Calu3 (cell line): ENCODE data around the gene NGEF. TPM values are rescaled to one million over a fixed set of nuclear protein-coding genes. Genes with fewer than 3 reads are reported as not detected.
A peak's percentile ranks its signal among the peaks of the same experiment; 100 is the strongest.

Source experiments
- Bru-seq: library from RNA; stranded (reverse); fragments of 400-500 nt; gene quantifications from one replicate; lab custom pipeline; 2021; lab: Mats Ljungman, UMichigan
- BruChase-seq, 2 experiments: library from RNA; stranded (reverse); fragments of 400-500 nt; gene quantifications; one replicate each; lab custom pipeline; 2021; lab: Mats Ljungman, UMichigan
- BruUV-seq: library from RNA; stranded (reverse); fragments of 400-500 nt; replicated peaks from 2 replicates; lab custom pipeline; 2021; lab: Mats Ljungman, UMichigan
- CTCF ChIA-PET: fragments of 300-600 bp; sonication (Branson Sonifier 250); formaldehyde crosslinking; loops from one replicate; lab custom pipeline; 2022; ENCODE audit warnings: antibody characterized with exemption; lab: Charles Lee
- DNase-seq: peaks from one replicate; pipeline ENCODE4 v3.0.0; 2022
- H3K27ac Mint-ChIP-seq: one replicate; pipeline ENCODE4 v1.8.0; 2022; ENCODE audit warnings: mixed read lengths; ENCODE audit not compliant: unreplicated experiment
- H3K27me3 Mint-ChIP-seq: one replicate; pipeline ENCODE4 v1.8.0; 2022; ENCODE audit warnings: mixed read lengths; ENCODE audit not compliant: unreplicated experiment
- H3K36me3 Mint-ChIP-seq: one replicate; pipeline ENCODE4 v1.8.0; 2022; ENCODE audit warnings: mild to moderate bottlenecking, moderate library complexity, mixed read lengths; ENCODE audit not compliant: insufficient read depth, unreplicated experiment
- H3K4me1 Mint-ChIP-seq: one replicate; pipeline ENCODE4 v1.8.0; 2022; ENCODE audit warnings: mild to moderate bottlenecking, low read depth, mixed read lengths; ENCODE audit not compliant: unreplicated experiment
- H3K4me3 Mint-ChIP-seq: one replicate; pipeline ENCODE4 v1.8.0; 2022; ENCODE audit warnings: mild to moderate bottlenecking, low read depth, moderate library complexity, mixed read lengths; ENCODE audit not compliant: unreplicated experiment
- H3K9me3 Mint-ChIP-seq: one replicate; pipeline ENCODE4 v1.8.0; 2022; ENCODE audit warnings: low read depth, mixed read lengths; ENCODE audit not compliant: unreplicated experiment
- intact Hi-C: fragments of 100-400 bp; cut with micrococcal nuclease; formaldehyde crosslinking; loops from one replicate; pipeline ENCODE4 v1.10.0; 2022; ENCODE audit not compliant: unreplicated experiment
- long read RNA-seq: library from polyadenylated mRNA; stranded (forward); transcript quantifications from one replicate; pipeline ENCODE4 v2.0.0, GENCODE V29; 2022
- total RNA-seq: library from RNA; stranded (reverse); gene quantifications from 2 replicates; pipeline ENCODE4 v1.2.3, GENCODE V29; 2022
- TF ChIP-seq, protein P1 (sequence below): fragments of 200-600 bp; IDR thresholded peaks from one replicate; pipeline ENCODE4 v1.8.0; 2022; ENCODE audit warnings: antibody characterized with exemption; ENCODE audit not compliant: unreplicated experiment

Gene NGEF, protein sequence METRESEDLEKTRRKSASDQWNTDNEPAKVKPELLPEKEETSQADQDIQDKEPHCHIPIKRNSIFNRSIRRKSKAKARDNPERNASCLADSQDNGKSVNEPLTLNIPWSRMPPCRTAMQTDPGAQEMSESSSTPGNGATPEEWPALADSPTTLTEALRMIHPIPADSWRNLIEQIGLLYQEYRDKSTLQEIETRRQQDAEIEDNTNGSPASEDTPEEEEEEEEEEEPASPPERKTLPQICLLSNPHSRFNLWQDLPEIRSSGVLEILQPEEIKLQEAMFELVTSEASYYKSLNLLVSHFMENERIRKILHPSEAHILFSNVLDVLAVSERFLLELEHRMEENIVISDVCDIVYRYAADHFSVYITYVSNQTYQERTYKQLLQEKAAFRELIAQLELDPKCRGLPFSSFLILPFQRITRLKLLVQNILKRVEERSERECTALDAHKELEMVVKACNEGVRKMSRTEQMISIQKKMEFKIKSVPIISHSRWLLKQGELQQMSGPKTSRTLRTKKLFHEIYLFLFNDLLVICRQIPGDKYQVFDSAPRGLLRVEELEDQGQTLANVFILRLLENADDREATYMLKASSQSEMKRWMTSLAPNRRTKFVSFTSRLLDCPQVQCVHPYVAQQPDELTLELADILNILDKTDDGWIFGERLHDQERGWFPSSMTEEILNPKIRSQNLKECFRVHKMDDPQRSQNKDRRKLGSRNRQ
- total RNA-seq (1.3 and 1.7 TPM in 2 replicates), Bru-seq, nascent RNA (percentile 22 among the genes with signal in this experiment), BruChase-seq, experiment 1, labeled RNA remaining after a 6-hour chase (percentile 19 among the genes with signal in this experiment), BruChase-seq, experiment 2, labeled RNA remaining after a 2-hour chase (percentile 17 among the genes with signal in this experiment)
- long read RNA-seq, partial matches to known transcripts, result 0 of 1 reads
- long read RNA-seq, other reads (novel, unspliced or antisense), result 0 of 1 reads

DNA sequence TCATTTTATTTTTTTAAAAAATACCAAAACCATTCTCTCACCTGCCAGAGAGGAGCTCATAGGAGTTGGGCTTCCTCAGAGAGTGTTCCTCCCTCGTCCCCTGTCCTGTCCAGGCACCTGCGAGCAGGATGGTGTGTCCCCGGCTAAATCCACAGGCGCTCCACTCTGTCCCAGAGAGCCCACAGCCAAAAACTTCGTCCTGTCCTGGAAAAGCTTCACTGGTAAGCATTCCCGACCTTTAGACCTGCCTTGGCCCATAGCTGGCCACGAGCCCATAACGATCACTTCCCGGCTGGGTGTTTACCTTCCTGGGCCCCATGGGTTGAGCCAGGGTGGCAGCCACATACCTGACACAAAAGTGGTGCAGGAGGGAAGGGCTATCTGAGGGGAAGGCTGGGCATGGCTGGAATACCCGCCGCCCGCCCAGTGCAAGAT lies at the start of gene NGEF:
Gene NGEF (minus strand): TSS at position 230 of the 435 bp plus-strand sequence. CDS start 38,366 bp downstream, outside the sequence.
- TF ChIP-seq, protein P1, sequence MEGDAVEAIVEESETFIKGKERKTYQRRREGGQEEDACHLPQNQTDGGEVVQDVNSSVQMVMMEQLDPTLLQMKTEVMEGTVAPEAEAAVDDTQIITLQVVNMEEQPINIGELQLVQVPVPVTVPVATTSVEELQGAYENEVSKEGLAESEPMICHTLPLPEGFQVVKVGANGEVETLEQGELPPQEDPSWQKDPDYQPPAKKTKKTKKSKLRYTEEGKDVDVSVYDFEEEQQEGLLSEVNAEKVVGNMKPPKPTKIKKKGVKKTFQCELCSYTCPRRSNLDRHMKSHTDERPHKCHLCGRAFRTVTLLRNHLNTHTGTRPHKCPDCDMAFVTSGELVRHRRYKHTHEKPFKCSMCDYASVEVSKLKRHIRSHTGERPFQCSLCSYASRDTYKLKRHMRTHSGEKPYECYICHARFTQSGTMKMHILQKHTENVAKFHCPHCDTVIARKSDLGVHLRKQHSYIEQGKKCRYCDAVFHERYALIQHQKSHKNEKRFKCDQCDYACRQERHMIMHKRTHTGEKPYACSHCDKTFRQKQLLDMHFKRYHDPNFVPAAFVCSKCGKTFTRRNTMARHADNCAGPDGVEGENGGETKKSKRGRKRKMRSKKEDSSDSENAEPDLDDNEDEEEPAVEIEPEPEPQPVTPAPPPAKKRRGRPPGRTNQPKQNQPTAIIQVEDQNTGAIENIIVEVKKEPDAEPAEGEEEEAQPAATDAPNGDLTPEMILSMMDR, result no peak
- CTCF ChIA-PET, result interaction anchor here (0.6 to 1.5 kb wide), 3 partner anchors 9 to 86 kb away, joined by 3 to 5 read pairs (median 4); no protein-coding TSS in a partner anchor
- Mint-ChIP-seq H3K36me3 (no peaks in the 10 kb centered on the region), H3K4me1 (peaks cover 24% of the 10 kb centered on the region), H3K9me3 (peaks cover 4% of the 10 kb centered on the region), H3K4me3 (peak within 1 kb of the TSS; percentile 47), H3K27me3 (no peaks in the 10 kb centered on the region), H3K27ac (peak within 1 kb of the TSS; percentile 46)
- peak; percentile 84 for DNase-seq
- no TSS peak for BruUV-seq
- intact Hi-C loops, result no loop called here

DNA sequence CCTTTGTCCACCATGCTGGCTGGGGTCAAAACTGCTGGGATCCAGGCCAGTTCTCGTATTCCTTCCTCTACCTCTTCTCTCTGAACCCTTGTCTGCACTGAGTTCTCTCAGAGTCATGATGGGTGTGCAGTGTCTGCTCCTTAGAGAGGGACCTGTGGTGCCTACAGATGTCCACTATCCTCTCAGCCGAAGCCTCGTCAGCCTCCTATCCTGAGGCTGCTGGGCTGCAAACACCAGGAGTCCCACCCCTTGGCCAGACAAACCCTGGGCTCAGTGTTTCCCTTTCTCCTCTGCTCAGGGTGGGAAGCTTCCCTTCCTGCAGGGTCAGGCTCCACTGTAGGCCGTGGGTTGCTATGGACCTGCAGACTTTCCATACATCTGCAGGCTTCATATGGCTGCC lies 49.4 kb upstream of the NGEF start:
- H3K36me3 Mint-ChIP-seq, result no peaks in the 10 kb centered on the region
- no peaks in the 10 kb centered on the region for H3K4me1 Mint-ChIP-seq
- TF ChIP-seq, protein P1, result no peak
- no peak overlapping the region for H3K27ac Mint-ChIP-seq
- intact Hi-C loops, result no loop called here
- H3K4me3 Mint-ChIP-seq, result no peak overlapping the region
- no peaks in the 10 kb centered on the region for H3K27me3 Mint-ChIP-seq
- CTCF ChIA-PET, result no interaction called here
- BruUV-seq, result no TSS peak
- no peak for DNase-seq
- no peaks in the 10 kb centered on the region for H3K9me3 Mint-ChIP-seq

DNA sequence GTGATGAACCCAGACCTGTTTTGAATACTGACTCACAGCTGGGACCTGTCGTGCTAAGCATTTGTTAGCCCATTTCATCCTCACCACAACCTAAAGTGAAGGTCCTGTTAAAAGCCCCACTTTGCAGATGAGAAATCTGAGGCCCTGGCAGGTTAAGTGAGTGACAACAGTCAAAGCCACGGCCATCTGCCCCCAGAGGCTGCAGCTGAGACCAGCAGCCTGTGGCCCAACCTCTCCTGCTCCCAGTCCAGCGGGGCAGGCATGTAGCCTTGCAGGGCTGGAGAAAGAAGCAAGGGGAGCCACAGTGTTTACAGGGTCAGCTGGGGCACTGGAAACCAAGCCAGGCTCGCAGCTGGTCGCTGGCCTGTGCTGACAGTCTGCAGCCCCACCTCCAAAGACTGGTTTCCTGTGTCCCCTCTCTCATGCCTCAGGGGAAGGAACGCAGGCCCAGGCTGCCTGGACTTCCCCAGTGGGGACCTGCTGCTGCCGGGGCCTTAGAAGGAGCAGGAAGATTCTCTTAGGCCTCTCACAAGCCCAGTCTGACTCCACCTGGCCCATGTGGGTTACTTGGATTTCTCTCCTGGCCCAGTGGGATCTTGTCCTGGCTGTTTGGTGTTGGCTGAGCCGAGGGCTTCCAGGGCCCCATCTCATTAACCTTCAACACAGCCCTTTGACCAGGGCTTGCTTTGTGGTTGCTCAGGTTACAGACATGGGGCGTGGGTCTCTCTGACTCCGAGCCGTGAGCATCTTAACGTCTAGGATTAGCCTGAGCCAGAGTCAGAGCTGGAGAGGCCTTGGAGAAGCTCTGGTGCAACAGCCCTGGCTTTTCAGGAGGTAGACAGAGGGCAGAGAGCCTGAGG lies 48.8 kb upstream of the NGEF start:
- CTCF ChIA-PET, result no interaction called here
- intact Hi-C loops, result no loop called here
- Mint-ChIP-seq H3K9me3 (no peaks in the 10 kb centered on the region), H3K36me3 (no peaks in the 10 kb centered on the region), H3K27me3 (no peaks in the 10 kb centered on the region), H3K4me1 (no peaks in the 10 kb centered on the region), H3K4me3 (no peak overlapping the region), H3K27ac (no peak overlapping the region)
- DNase-seq, result no peak
- BruUV-seq, result no TSS peak
- TF ChIP-seq, protein P1, result no peak
